A673 (cell line): ENCODE data around the gene NFYA. TPM values are rescaled to one million over a fixed set of nuclear protein-coding genes. Genes with fewer than 3 reads are reported as not detected.

Source experiments
- BruUV-seq: library from RNA; stranded (reverse); fragments of 400-500 nt; replicated peaks from 2 replicates; lab custom pipeline; 2021; lab: Mats Ljungman, UMichigan
- CTCF ChIA-PET: fragments of 300-600 bp; sonication (Branson Sonifier 250); formaldehyde crosslinking; loops from one replicate; lab custom pipeline; 2022; ENCODE audit warnings: antibody characterized with exemption; lab: Charles Lee
- POLR2A ChIA-PET: fragments of 300-600 bp; sonication (Branson Sonifier 250); formaldehyde crosslinking; loops from one replicate; lab custom pipeline; 2022; ENCODE audit warnings: antibody characterized with exemption; ENCODE audit not compliant: low non-redundant PET; lab: Charles Lee
- DNase-seq: peaks from one replicate; pipeline ENCODE4 v3.0.0-alpha.2; 2015; ENCODE audit warnings: low spot score
- H3K27ac ChIP-seq: fragments of 200-600 bp; sonication (generic); 2 replicates; pipeline ENCODE4 v1.5.1; 2016; ENCODE audit warnings: mixed run types, low read depth, mild to moderate bottlenecking, mixed read lengths, antibody characterized with exemption, low read length; ENCODE audit not compliant: poor library complexity, severe bottlenecking
- H3K27me3 ChIP-seq: fragments of 200-600 bp; sonication (generic); replicated peaks from 2 replicates; pipeline ENCODE4 v1.6.1; 2017; ENCODE audit warnings: mixed run types, low read depth, mild to moderate bottlenecking, mixed read lengths, antibody characterized with exemption, low read length; ENCODE audit not compliant: insufficient read depth, poor library complexity
- H3K36me3 ChIP-seq: fragments of 200-600 bp; sonication (generic); 2 replicates; pipeline ENCODE4 v1.6.1; 2016; ENCODE audit warnings: mixed run types, mild to moderate bottlenecking, mixed read lengths, antibody characterized with exemption, low read length; ENCODE audit not compliant: insufficient read depth, poor library complexity, severe bottlenecking
- H3K4me1 ChIP-seq: fragments of 200-600 bp; sonication (generic); 2 replicates; pipeline ENCODE4 v1.6.1; 2017; ENCODE audit warnings: mixed run types, mild to moderate bottlenecking, mixed read lengths, antibody characterized with exemption, low read length; ENCODE audit not compliant: insufficient read depth, poor library complexity, severe bottlenecking
- H3K4me3 ChIP-seq: fragments of 200-600 bp; sonication (generic); 2 replicates; pipeline ENCODE4 v1.5.1; 2016; ENCODE audit warnings: low read depth, mixed run types, mild to moderate bottlenecking, mixed read lengths, low read length; ENCODE audit not compliant: poor library complexity, severe bottlenecking
- H3K9me3 ChIP-seq: fragments of 200-600 bp; sonication (generic); 2 replicates; pipeline ENCODE4 v1.6.1; 2016; ENCODE audit warnings: mixed run types, low read depth, mild to moderate bottlenecking, mixed read lengths, antibody characterized with exemption, low read length; ENCODE audit not compliant: poor library complexity, severe bottlenecking
- EZH2 ChIP-seq: fragments of 200-600 bp; sonication (generic); IDR thresholded peaks from 2 replicates; pipeline ENCODE4 v1.6.1; 2017; ENCODE audit warnings: borderline replicate concordance, low read depth, mild to moderate bottlenecking, mixed read lengths, antibody characterized with exemption, low read length; ENCODE audit not compliant: poor library complexity, severe bottlenecking
- intact Hi-C: fragments of 100-400 bp; cut with micrococcal nuclease; formaldehyde crosslinking; loops from one replicate; pipeline ENCODE4 v1.10.0; 2022; ENCODE audit not compliant: unreplicated experiment
- total RNA-seq: library from RNA; stranded (reverse); gene quantifications from 2 replicates; pipeline ENCODE4 v1.2.3, GENCODE V29; 2021
- TF ChIP-seq, protein P1 (sequence below): fragments of 300-800, 200-600 bp; sonication (generic); conservative IDR thresholded peaks from 2 replicates; pipeline ENCODE4 v1.5.1; 2017; ENCODE audit warnings: low read depth, mild to moderate bottlenecking, antibody characterized with exemption, low read length, moderate library complexity, mixed read lengths

NFYA gene
- total RNA-seq, 1 experiment from 2014 or later: 45.4 TPM

DNA sequence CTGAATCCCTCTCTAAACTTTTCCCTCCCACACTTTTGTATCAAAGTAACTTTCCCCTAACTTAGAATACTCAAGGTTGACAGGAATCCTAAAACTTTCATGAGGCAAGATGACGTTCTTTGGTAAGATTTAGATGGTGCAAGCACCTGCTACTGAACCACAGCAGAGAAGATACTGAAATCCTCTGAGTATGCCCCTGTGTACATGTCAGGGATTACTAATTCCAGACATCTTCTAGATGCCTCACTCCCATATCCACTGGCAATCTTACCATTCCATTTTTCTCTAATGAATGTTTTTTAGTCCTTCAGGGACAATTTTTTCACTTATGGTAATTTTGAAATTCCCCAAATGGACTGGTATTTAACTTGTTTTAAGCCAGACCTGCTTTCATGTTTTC, 10.7 kb upstream of the NFYA start:
- BruUV-seq: no TSS peak
- intact Hi-C loops: loop anchor here (10.0 kb wide), 1 partner anchor 1697 kb away; no protein-coding TSS in a partner anchor
- ChIA-PET CTCF (no interaction called here), POLR2A (interaction anchor here (0.7 kb wide), 1 partner anchor 400 kb away, joined by 3 read pairs; no protein-coding TSS in a partner anchor)
- no peaks in the 10 kb centered on the region for H3K9me3 ChIP-seq
- peaks cover 11% of the 10 kb centered on the region for H3K36me3 ChIP-seq
- no peak for DNase-seq
- TF ChIP-seq, protein P1, sequence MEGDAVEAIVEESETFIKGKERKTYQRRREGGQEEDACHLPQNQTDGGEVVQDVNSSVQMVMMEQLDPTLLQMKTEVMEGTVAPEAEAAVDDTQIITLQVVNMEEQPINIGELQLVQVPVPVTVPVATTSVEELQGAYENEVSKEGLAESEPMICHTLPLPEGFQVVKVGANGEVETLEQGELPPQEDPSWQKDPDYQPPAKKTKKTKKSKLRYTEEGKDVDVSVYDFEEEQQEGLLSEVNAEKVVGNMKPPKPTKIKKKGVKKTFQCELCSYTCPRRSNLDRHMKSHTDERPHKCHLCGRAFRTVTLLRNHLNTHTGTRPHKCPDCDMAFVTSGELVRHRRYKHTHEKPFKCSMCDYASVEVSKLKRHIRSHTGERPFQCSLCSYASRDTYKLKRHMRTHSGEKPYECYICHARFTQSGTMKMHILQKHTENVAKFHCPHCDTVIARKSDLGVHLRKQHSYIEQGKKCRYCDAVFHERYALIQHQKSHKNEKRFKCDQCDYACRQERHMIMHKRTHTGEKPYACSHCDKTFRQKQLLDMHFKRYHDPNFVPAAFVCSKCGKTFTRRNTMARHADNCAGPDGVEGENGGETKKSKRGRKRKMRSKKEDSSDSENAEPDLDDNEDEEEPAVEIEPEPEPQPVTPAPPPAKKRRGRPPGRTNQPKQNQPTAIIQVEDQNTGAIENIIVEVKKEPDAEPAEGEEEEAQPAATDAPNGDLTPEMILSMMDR: no peak
- no peak for TF ChIP-seq EZH2
- no peak overlapping the region for H3K4me3 ChIP-seq
- no peaks in the 10 kb centered on the region for H3K4me1 ChIP-seq
- H3K27ac ChIP-seq: no peak overlapping the region
- H3K27me3 ChIP-seq: no peaks in the 10 kb centered on the region

DNA sequence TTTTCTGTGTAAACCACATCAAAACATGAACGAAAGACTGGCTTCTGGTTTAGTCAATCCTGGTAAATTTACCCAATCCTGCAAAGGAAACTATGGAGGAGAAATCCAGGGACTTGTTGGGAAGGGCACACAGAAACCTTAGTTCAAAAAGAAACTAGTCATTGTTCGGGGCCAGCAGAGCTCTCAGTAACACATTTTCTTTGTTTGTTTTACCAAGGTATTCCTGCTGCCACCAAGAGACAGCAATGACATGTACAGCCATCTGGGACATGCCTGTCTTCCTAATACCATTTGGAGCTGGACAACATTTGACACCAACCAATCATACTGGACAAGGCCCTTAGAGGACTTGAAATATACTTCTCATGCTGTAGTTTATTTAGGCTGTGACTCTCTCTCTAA, 8.9 kb upstream of the NFYA start:
- peaks cover 15% of the 10 kb centered on the region for H3K36me3 ChIP-seq
- TF ChIP-seq EZH2: no peak
- TF ChIP-seq, protein P1: no peak
- no peak overlapping the region for H3K27ac ChIP-seq
- no peaks in the 10 kb centered on the region for H3K27me3 ChIP-seq
- intact Hi-C loops: loop anchor here (10.0 kb wide), 1 partner anchor 1699 kb away; no protein-coding TSS in a partner anchor
- POLR2A ChIA-PET: no interaction called here
- DNase-seq: no peak
- H3K9me3 ChIP-seq: no peaks in the 10 kb centered on the region
- H3K4me1 ChIP-seq: no peaks in the 10 kb centered on the region
- BruUV-seq: no TSS peak
- CTCF ChIA-PET: interaction anchor here (0.7 kb wide), 1 partner anchor 159 kb away, joined by 7 read pairs; no protein-coding TSS in a partner anchor
- no peak overlapping the region for H3K4me3 ChIP-seq

DNA sequence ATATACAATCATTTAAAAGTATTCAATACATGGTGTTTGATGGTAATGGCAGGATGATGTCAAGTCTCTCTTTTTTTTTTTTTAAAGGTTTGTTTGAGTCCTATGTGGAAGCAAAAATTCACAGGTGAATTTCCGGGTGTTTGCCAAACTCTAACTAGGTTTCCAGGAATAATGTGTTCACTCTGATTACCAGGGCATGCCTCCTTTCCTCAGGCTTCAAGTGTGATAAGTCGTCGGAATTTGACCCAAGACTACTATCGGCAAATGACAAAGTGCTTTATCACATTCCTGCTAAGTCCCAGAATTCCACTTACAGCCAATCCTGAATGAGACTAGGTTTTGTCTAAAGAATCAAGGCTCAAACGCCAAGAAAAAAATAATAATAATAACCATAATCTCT, 7.9 kb upstream of the NFYA start:
- intact Hi-C loops: loop anchor here (5.0 to 10.0 kb wide), 2 partner anchors 58 to 1700 kb away; no protein-coding TSS in a partner anchor
- H3K27me3 ChIP-seq: no peaks in the 10 kb centered on the region
- no peak overlapping the region for H3K4me3 ChIP-seq

More for the DNA sequence above, 7.9 kb upstream of the NFYA start:
- Histone ChIP-seq H3K36me3 (peaks cover 15% of the 10 kb centered on the region), H3K4me1 (no peaks in the 10 kb centered on the region), H3K27ac (no peak overlapping the region), H3K9me3 (no peaks in the 10 kb centered on the region)
- no peak for TF ChIP-seq EZH2
- TF ChIP-seq, protein P1: no peak
- POLR2A ChIA-PET: no interaction called here
- CTCF ChIA-PET: no interaction called here
- no peak for DNase-seq
- BruUV-seq: no TSS peak
